ENCODE measurements around the gene LMBRD2.
"Not testable (repeated sequence)": the region's sequence is repeated elsewhere in the genome, so short reads cannot be mapped to it uniquely, and the experiment has no call there.

LMBRD2 gene

GRCh38 chr5:36151434-36152323 lies at the start of gene LMBRD2, which contains the start of gene SKP2:
Gene LMBRD2 (minus strand): TSS chr5:36151887. CDS start chr5:36143349, 8,538 bp downstream.
Gene SKP2 (plus strand): TSS chr5:36152111. CDS start chr5:36152263, 152 bp downstream.
- no peaks in the 10 kb centered on the region for H3K27me3 ChIP-seq (ENCODE audit: insufficient read depth, low read depth, severe bottlenecking)
- no peaks in the 10 kb centered on the region for H3K9me3 ChIP-seq (ENCODE audit: severe bottlenecking)
- no peak for TF ChIP-seq CTCF (IDR thresholded peaks at IDR 0.05; ENCODE audit: low read depth, low read length)
- DNase-seq: peak; percentile 99
- peaks cover 45% of the 10 kb centered on the region for H3K36me3 ChIP-seq
- H3K27ac ChIP-seq: peak within 1 kb of the TSS; percentile 96
- peak within 1 kb of the TSS; percentile 100 for H3K4me3 ChIP-seq (ENCODE audit: low read depth, low read length)

- no peak for TF ChIP-seq CTCF (IDR thresholded peaks at IDR 0.05; ENCODE audit: low read depth, low read length)
- H3K27ac ChIP-seq: no peak overlapping the region
- H3K36me3 ChIP-seq: peaks cover 3% of the 10 kb centered on the region
- no peaks in the 10 kb centered on the region for H3K27me3 ChIP-seq (ENCODE audit: insufficient read depth, low read depth, severe bottlenecking)
- H3K9me3 ChIP-seq (ENCODE audit: severe bottlenecking): no peaks in the 10 kb centered on the region
- H3K4me3 ChIP-seq (ENCODE audit: low read depth, low read length): no peak overlapping the region
- DNase-seq: no peak
Observed at GRCh38 chr5:36200513-36200912, 48.8 kb upstream of the LMBRD2 start.

GRCh38 chr5:36199620-36200019 lies 47.9 kb upstream of the LMBRD2 start:
- no peaks in the 10 kb centered on the region for H3K9me3 ChIP-seq (ENCODE audit: severe bottlenecking)
- no peaks in the 10 kb centered on the region for H3K27me3 ChIP-seq (ENCODE audit: insufficient read depth, low read depth, severe bottlenecking)
- TF ChIP-seq CTCF (IDR thresholded peaks at IDR 0.05; ENCODE audit: low read depth, low read length): no peak
- DNase-seq: no peak
- peaks cover 9% of the 10 kb centered on the region for H3K36me3 ChIP-seq
- H3K4me3 ChIP-seq (ENCODE audit: low read depth, low read length): no peak overlapping the region
- no peak overlapping the region for H3K27ac ChIP-seq

GRCh38 chr5:36198783-36199182 lies 47.1 kb upstream of the LMBRD2 start:
- not testable (repeated sequence) for H3K9me3 ChIP-seq (ENCODE audit: severe bottlenecking); DNase-seq; H3K36me3 ChIP-seq; H3K27me3 ChIP-seq (ENCODE audit: insufficient read depth, low read depth, severe bottlenecking); H3K4me3 ChIP-seq (ENCODE audit: low read depth, low read length); H3K27ac ChIP-seq

- Histone ChIP-seq H3K27ac (no peak overlapping the region), H3K36me3 (peaks cover 12% of the 10 kb centered on the region), H3K27me3 (ENCODE audit: insufficient read depth, low read depth, severe bottlenecking) (no peaks in the 10 kb centered on the region), H3K9me3 (ENCODE audit: severe bottlenecking) (no peaks in the 10 kb centered on the region), H3K4me3 (ENCODE audit: low read depth, low read length) (no peak overlapping the region)
- DNase-seq: no peak
- no peak for TF ChIP-seq CTCF (IDR thresholded peaks at IDR 0.05; ENCODE audit: low read depth, low read length)
Observed at GRCh38 chr5:36198281-36198680, 46.6 kb upstream of the LMBRD2 start.

GRCh38 chr5:36193746-36194145 lies 42.1 kb upstream of the LMBRD2 start:
- Histone ChIP-seq H3K4me3 (ENCODE audit: low read depth, low read length) (no peak overlapping the region), H3K27me3 (ENCODE audit: insufficient read depth, low read depth, severe bottlenecking) (no peaks in the 10 kb centered on the region), H3K9me3 (ENCODE audit: severe bottlenecking) (no peaks in the 10 kb centered on the region), H3K36me3 (peaks cover 45% of the 10 kb centered on the region), H3K27ac (no peak overlapping the region)
- TF ChIP-seq CTCF (IDR thresholded peaks at IDR 0.05; ENCODE audit: low read depth, low read length): no peak
- DNase-seq: no peak

- not testable (repeated sequence) for H3K9me3 ChIP-seq (ENCODE audit: severe bottlenecking); H3K4me3 ChIP-seq (ENCODE audit: low read depth, low read length); H3K27ac ChIP-seq; H3K27me3 ChIP-seq (ENCODE audit: insufficient read depth, low read depth, severe bottlenecking); DNase-seq
- H3K36me3 ChIP-seq: peaks cover 56% of the 10 kb centered on the region
Observed at GRCh38 chr5:36184408-36184807, 32.7 kb upstream of the LMBRD2 start.

Data from WERI-Rb-1 (cell line).